ENCODE results near the gene PDE4D. TPM values are rescaled to one million over a fixed set of nuclear protein-coding genes. Genes with fewer than 3 reads are reported as not detected.

The PDE4D gene
- total RNA-seq, 1 experiment from 2014 or later = 4.9 TPM

DNA sequence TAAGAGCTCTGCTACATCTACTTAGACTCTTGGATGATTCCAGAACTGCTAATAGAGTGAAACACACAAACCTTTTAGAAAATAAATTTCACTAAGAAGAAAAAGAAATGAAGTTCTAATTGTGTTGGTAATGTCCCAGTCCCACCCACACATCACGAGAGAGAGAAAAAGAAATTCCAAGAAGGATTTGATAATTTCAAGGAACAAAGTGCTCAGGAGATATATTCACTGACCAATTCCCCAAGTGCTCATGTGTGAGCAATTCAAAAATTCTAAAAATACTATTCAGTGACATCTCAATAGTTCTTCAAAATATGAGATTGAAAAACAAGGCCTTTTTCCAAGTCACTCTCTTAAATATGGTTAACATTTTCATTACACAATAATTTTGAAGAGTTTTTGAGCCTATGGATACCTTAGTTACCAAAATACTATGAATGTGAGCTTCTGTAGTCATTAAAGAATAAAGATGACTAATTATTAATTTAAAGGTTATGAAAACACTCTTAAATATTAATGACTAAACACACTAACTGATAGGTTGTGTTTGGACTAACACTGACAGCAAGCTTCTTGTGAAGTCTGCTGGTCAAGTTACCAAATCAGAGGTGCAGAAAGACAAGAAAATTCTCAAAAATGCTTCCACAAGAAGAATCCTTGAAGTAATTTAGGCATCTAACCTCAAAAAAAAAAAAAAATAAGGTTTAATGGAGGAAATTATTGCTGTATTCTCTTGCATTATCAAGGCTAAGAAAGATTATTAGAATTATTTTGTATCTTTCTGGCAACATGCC lies 245.3 kb downstream of the PDE4D start:
- in situ Hi-C loops (cut with HindIII; ENCODE audit: low sequenced_read_pairs) = no loop called here
- no peak for DNase-seq (ENCODE audit: low spot score)

DNA sequence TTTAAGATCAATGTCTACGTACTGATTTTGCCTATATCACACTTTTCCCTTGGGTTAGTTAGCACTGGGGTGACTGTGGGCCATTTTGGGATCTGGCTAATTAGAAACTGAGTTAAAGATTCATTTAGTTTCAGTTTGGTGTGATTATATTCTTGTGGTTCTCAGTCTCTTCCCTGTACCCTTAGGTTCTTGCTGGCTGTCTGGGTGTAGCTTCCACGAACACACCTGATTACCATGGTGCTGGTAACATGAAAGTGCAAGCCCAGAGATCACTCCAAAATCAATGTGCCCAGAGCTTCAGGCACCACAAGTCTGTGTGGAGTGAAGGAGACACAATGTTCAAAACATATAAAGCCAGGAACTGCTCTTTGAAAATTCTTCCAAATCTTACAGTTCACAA lies 248.1 kb downstream of the PDE4D start:
- in situ Hi-C loops (cut with HindIII; ENCODE audit: low sequenced_read_pairs) = no loop called here
- no peak for DNase-seq (ENCODE audit: low spot score)

DNA sequence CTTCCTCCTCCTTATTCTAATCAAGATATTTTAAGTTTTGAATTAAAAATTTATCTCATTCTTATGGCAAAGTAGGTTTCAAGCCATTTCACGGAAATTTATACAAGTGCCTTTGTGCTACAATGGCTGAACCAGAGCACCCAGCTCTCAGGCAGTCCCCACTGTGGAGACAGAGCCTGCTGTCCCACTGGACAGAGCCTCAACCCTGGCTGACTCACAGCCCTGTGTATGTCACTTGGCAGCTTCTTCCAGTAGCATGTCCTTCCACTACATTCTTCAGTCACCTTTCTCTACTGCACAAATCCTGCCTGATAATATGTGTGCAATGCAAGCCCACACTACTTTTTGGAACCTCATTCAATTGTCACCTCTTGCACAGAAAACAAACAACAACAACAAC lies 253.1 kb downstream of the PDE4D start:
- no peak for DNase-seq (ENCODE audit: low spot score)
- in situ Hi-C loops (cut with HindIII; ENCODE audit: low sequenced_read_pairs) = no loop called here

DNA sequence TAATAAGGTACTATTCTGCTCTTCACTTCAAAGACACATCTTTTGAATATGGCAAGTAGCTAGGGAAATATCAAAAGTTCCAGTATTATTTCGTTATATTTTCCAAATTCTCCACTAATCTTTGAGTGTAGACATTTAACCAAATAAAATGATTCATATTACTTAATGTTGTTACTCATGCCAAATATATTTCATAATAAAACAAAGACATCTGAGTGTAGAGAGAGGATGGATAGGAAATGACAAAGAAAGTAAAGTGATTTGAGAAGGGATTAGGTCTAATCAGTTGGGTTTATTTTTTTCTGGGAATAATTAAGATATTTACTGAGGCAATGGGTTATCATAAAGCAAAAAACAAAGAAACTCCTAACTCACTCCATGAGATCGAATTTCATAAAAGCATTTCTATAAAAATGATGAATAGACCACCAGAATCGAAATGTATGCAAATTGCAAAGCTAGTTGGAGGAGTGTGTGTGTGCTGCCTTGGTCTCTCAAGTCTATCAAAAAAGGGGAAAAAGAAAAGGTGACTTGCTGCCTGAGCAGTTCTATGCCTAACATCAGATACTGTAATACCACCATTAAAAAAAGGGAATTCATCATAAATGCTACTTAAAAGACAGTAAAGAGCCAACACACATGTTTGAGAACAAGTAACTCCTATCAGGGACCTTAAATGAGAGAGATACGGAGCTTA lies 255.5 kb downstream of the PDE4D start:
- in situ Hi-C loops (cut with HindIII; ENCODE audit: low sequenced_read_pairs) = no loop called here
- DNase-seq (ENCODE audit: low spot score) = no peak

DNA sequence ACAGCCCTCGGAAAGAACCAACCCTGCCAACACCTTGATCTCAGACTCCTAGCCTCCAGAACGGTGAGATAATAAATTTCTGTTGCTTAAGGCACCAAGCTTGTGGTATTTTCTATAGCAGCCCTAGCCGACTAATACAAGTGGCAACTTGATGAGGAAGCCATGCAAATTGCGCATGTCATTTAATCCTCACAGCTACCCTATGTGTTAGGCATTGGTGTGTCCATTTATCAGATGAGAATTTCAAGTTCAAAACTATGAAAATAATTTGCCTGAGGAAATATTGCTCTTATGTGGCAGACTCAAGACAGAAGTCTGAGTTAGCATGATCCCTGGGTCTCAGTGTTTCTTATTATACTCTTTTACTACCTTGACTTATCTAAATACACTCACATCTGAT lies 264.0 kb downstream of the PDE4D start:
- no peak for DNase-seq (ENCODE audit: low spot score)
- in situ Hi-C loops (cut with HindIII; ENCODE audit: low sequenced_read_pairs) = no loop called here

DNA sequence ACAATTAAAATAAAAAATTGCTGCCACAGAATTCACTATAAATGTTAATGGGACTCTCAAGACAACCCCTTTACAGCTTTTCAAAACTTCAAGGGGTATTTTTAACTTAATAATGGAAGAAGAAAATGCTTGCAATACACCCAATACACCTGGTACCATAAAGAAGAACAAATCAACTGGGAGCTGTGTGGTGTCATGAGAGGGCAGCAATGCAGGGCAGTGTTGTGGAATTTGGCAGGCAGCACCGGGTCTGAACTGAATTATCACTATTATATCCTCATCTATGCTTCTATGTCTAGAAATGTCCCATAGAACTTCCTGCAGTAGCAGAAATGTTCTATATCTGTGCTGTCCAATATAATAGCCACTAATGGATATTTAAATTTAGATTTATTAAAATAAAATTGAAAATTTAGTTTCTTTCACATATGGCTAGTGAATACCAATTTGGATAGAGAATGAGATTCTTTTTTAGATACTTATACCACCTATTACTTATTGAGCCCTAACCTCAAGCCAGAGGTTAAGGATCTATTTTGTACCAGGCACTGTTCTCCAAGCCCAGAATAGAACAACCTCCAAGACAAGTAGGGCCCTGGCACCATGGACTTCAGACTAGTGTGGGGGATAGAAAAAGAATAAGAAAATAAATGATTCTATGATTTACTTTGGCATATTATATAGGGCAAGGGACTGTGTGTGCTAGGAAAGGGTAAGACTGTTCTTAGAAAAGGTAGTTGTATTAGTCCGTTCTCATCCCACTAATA lies 265.3 kb downstream of the PDE4D start:
- DNase-seq (ENCODE audit: low spot score) = no peak
- in situ Hi-C loops (cut with HindIII; ENCODE audit: low sequenced_read_pairs) = no loop called here

DNA sequence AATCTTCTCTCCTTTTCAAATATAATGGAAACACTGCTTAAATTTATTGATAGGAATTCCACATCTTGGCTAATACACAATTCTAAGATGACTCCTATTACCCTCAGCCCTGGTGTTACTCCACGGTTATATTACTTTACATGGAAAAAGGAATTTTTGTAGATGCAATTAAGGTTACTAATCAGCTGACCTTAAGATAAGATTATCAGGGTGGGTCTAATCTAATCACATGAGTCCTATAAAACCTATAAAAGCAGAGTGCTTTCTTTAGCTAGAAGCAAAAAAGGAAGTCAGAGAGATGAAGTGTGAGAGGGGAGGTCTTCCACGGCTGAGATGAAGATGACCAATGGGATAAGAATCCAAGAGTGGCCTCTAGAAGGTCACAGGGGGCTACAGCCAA lies 268.6 kb downstream of the PDE4D start:
- DNase-seq (ENCODE audit: low spot score) = no peak
- in situ Hi-C loops (cut with HindIII; ENCODE audit: low sequenced_read_pairs) = no loop called here

DNA sequence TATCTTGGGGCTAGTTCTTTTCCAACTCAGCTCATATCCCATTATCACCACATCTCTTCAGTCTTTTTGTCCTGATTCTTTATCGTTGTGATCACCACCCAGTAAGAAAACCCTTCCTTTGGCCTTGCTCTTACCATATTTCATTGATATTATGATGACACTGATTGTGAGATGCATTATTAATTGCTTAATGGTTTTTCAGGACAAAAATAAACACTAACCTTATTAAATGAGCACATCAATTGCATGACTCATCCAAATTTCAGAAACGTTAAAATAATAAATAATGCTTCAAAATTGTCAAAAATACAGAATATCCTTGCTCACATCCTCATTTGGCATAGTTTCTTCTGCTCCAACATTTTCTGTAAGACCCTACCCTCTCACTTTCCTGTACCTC lies 270.7 kb downstream of the PDE4D start:
- in situ Hi-C loops (cut with HindIII; ENCODE audit: low sequenced_read_pairs) = no loop called here
- no peak for DNase-seq (ENCODE audit: low spot score)

DNA sequence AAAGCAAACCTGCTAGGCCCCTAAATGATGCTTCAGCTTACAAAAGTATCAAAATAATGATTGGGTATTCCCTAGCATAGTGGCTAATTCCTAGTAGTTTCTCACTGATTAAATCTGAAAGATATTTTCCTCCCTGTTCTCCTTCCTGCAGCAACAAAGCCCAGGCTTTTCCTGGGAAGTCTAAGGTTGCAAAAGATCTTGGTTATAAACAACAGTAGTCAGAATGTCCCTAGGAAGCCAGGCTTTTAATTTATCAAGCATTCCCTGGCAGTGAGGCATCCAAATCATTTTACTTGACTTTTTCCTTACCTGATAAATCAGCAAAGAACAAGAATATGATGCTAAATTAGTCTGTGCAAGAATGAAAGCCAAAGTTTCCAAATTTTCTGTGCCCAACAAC lies 272.0 kb downstream of the PDE4D start:
- in situ Hi-C loops (cut with HindIII; ENCODE audit: low sequenced_read_pairs) = no loop called here
- no peak for DNase-seq (ENCODE audit: low spot score)

DNA sequence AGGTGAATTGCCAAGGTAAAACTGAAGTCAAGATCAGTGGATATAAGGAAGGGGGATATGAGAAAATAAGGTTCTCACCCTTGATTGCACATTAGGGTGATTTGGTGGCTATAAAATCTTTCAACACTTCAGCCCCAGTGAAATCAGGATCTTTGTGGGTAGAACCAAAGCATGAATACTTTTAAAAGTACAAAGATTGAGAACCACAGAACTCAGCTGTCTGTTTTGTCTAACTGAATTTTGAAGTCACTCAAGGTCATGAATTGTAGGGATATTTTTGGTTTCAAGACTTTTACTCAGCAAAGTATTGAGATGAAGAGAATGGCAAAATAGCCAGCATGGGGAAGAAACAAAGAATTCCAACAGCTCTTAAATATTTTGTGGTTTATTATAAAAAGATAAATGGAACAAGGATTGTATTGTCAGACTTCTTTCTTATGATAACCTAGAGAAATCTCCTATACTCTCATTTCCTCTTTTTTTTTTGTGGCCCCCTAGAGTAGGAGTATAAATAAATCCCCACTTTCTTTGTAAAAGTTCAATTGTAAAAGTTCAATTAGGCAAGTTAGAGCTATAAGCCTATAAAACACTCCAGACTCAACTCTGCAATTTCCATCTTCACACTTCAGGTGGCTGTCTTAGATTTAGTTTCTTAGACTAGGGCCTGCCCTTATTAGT lies 272.9 kb downstream of the PDE4D start:
- no peak for DNase-seq (ENCODE audit: low spot score)
- in situ Hi-C loops (cut with HindIII; ENCODE audit: low sequenced_read_pairs) = no loop called here

DNA sequence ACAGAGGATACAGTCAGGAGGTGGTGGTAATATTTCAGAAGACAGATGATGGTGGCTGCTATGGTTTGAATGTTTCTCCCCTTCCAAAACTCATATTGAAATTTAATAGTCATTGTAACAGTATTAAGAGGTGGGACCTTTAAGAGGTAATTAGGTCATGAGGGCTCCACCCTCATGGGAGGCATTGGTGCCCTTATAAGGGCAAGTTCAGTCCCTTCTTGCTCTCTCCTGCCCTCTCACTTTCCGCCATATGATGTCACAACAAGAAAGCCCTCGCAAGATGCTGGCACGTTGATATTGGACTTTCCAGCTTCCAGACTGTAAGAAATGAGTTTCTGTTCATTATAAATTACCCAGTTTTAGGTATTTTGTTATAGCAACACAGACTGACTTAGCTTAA lies 274.9 kb downstream of the PDE4D start:
- in situ Hi-C loops (cut with HindIII; ENCODE audit: low sequenced_read_pairs) = no loop called here
- DNase-seq (ENCODE audit: low spot score) = no peak

DNA sequence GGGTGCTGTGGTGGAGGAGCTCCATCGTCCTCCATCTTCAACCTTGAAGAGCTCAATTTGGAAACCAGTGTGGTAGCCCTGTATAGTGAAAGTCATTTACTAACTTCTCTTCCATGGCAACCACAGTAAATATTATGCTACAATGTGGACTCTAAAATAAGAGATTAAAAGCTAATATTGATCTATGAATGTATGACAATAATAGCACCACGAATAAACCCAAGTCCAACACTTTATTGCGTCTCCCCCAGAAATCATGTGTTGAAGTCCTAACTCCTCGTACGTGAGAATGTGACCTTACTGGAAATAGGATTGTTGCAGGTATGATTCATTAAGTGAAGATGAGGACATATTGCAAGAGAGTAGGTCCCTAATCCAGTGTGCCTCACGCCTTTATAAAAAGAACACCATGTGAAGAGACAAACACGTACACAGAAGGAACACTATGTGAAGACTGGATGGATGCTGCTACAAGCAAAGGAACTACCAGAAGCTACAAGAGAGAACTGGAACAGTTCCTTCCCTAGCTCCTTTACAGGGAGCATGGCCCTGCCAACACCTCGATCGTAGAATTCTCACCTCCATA lies 276.2 kb downstream of the PDE4D start:
- no peak for DNase-seq (ENCODE audit: low spot score)

DNA sequence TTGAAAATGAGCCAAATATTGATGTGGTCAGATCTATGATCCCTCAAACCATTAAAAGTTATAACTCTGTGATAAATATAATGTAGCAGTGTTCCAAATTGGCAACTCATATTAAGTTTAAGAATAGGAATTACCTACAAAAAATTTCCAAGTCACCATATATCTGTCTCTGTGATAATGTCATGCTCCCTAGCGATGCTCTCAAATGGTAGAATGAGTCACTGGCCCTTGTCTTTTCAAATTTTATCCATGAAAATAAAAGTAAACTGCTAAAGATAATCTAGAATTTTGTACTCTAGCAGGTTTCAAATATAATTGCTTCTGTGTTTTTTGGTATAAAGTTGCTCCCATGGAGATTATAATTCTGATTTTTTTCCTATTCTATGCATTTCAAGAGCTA lies 277.1 kb downstream of the PDE4D start:
- no peak for DNase-seq (ENCODE audit: low spot score)
- in situ Hi-C loops (cut with HindIII; ENCODE audit: low sequenced_read_pairs) = no loop called here

More for the DNA sequence above, 276.2 kb downstream of the PDE4D start:
- in situ Hi-C loops (cut with HindIII; ENCODE audit: low sequenced_read_pairs) = no loop called here

DNA sequence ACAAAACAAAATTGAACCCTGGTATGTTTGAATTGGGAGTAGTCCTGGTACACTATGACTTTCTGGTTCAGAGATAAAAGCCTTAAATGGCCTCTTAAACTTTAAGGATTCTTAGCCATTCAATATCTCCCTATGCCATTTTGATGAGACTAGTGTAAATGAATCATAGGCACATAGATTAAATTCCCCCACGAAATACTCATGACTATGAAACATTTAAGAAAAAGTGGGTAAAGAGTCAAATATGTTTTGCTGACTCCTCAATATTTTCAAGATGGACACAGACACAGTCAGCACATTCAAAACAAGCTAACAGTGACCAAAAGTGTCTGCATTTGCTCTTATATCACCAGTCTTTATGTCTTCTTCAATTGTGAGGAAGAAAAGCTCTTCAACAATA lies 278.3 kb downstream of the PDE4D start:
- DNase-seq (ENCODE audit: low spot score) = no peak
- in situ Hi-C loops (cut with HindIII; ENCODE audit: low sequenced_read_pairs) = no loop called here

DNA sequence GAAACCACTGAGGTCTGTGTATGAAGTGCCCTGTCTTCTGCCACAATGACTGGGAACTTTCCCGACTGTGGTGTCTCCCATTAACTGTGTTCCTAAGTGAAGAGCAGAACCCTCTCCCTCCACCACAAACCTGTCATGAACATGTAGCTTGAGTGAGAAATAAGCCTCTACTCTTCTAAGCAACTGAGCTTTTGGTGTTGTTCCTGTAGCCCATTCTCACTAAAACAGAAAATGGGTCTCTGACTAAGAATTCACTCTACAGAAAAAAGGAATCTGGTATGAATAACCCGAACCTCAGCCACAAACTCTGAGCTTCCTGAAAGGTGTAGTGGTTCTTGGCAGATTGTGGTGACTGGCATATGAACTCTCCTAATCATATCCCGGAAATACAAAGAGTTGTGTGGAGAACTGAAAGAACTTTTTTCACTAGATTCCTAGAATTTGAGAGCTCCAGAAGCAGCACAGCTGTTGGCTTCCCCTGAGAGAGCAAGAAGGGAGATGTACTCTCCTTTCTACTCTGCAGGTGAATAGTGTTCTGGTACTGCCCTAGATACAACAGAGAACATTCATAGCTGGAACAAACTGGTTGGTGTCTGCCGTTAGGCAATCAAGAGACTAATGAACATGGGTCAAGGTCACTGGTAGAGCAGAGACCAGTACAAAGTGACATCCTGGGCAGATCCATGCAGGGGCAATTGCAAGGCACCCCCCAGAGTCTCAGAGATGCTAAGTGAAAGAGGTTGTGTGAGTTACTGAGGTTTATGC lies 283.8 kb downstream of the PDE4D start:
- DNase-seq (ENCODE audit: low spot score) = no peak
- in situ Hi-C loops (cut with HindIII; ENCODE audit: low sequenced_read_pairs) = no loop called here

DNA sequence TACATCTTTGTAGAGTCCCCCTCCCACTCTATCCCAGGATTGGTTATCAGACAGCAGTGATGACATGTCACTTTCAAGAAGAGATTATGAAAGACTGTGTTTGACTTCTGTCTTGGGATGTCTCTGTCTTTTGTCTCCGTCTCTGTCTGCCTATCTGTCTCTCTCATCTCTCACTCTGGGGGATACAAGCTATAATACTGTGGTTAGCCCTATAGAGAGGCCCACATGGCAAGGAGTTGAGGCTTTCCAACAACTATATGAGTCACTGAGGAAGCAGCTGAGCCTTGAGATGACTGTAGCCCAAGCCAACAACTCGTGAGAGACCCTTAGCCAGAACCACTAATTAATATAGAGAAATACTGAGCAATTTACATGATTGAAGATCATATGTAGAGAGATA lies 284.8 kb downstream of the PDE4D start:
- in situ Hi-C loops (cut with HindIII; ENCODE audit: low sequenced_read_pairs) = no loop called here
- no peak for DNase-seq (ENCODE audit: low spot score)

DNA sequence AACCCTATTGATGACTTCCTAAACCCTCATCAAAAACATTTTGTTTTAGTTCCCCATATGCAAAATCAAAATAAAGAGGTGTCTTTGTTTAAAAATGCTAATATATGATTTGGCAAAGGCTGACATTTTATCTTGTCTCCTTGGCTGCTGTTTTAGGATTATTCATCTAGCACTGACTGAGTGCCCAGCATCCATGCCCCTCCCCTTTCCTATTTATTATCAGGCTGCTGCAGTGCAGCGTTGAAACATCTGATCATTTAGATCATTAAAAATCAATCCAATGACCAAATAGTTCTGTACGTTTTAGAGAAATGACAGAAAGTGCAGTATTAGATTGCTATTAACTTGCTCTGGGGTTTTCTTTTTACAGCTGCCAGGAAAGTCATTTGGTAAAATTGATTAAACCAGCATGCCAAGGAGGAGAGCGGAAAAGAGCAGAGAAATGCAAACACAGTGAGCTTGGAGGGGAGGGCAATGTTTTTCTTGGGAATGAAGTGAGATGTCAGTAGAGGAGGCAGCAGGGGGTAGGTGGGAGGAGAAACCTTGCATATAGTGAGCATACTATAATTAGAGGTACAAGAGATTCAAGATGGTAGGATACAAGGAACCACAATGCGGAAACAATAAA lies 286.3 kb downstream of the PDE4D start:
- in situ Hi-C loops (cut with HindIII; ENCODE audit: low sequenced_read_pairs) = no loop called here
- no peak for DNase-seq (ENCODE audit: low spot score)

DNA sequence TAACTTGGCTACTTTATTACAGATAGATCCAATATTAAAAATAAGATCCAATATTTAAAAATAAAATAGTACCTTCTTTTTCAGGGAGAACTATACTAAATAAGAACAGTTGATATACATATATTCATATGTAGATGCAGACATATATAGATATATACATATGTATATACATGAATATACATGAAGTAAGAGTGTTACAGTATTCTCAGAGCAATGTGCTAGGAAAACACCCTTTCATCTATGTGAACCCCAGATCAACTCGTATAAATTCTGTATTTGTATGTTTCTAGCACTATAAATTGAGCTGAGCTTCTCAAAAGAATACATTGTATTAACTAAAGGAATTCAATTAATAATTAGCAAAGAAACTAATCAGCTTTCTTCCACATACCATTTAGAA lies 287.6 kb downstream of the PDE4D start:
- in situ Hi-C loops (cut with HindIII; ENCODE audit: low sequenced_read_pairs) = no loop called here
- no peak for DNase-seq (ENCODE audit: low spot score)
